HG03469 (cell line): ENCODE results near the gene CD1B.
"Not testable (repeated sequence)": the region's sequence is repeated elsewhere in the genome, so short reads cannot be mapped to it uniquely, and the experiment has no call there.

ENCODE experiments used
- ATAC-seq: cut with Tn5 transposase; IDR thresholded peaks from one replicate; pipeline ENCODE4 v1.9.1; 2021; ENCODE audit warnings: mild to moderate bottlenecking, moderate library complexity, moderate number of reproducible peaks; ENCODE audit not compliant: unreplicated experiment

Gene CD1B

DNA sequence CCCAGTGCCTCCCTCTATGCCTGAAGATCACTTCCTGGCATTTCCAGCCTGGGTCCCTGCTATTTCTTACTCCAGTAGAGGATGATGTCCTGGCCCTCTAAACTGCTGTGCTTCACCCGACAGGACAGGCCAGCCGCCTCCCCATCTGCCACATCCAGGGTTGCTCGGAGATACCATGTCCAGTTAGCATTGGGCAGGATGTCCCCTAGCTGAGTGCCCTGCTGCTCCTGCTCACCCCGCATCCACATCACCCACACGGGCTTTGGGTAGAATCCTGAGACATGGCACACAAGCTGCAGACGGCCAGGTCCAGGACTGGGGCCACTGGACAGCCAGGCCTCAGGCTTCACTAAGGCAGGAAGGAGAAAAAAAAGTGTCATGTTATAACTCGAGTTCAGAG lies 2.0 kb downstream of the CD1B start:
- ATAC-seq, result no peak

DNA sequence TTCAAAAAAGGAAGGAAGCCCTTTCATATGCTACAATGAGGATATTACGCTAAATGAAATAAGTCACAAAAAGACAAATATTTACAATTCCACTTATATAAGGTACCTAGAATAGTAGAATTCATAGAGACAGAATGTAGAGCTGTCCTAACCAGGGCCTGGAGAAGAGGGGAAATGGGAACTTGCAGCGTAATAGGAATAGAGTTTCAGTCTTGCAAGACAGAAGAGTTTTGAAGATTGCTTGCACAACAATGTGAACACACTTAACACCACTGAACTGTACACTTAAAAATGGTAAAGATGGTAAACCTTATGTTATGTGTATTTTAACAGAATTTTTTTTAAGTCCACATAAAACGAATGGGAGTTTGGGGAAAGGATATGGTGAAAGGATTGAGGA lies 2.9 kb downstream of the CD1B start:
- ATAC-seq, result no peak

DNA sequence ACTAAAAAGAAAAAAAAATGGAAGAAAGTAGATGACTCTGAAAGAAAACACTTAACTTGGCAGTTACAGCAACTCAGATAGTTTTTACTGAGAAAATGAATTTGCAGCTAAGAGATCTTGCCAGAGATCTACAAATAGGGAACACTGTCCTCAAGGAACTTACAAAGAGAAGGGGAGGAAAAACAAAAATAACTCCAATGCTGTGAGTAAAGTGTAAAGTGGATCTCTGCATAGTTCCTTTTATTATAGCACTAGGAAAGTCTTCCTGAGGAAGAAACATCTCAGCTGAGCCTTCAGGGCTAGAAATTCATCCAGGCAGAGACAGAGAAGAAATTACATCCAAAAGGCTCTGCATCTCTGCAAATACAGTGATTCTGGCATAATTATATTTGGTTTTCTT lies 3.9 kb downstream of the CD1B start:
- no peak for ATAC-seq

DNA sequence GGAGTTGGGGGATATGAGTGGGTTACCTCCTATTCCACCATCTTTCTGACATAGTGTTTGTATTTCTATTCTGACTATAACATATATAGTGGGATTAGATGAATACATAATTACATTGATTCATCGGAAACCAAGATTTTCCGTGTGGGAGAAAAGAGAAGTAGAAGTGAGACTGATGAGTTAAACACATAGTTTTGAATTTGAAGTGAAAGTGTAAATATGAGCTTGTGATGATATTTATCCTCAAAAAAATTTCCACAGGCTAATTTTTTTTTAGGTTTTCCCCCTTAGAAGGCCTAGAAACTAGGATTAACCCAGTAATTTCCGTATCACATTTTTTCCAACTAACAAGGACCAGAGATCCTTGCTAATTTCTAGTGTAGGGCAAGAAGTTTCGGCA lies 6.9 kb downstream of the CD1B start:
- ATAC-seq, result no peak

DNA sequence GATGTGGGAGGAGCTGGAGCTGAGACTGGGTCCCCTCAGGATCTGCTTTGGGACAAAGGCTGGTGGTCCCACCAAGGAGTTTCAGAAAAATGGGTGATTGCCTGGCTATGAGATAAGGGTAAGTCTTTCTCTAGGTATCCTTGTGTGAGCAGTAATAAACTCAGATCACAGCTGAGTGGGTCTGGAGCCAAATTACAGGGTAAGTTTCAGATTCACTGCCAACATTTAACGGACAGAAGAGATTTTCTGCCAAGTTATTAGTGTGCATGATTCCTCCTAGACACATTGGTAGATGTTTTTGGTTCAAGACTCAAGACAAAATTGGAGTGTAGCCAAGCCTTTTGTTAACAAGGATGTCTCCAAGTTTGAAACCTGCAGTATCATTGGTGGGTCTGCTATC lies 7.5 kb downstream of the CD1B start:
- ATAC-seq, result no peak

DNA sequence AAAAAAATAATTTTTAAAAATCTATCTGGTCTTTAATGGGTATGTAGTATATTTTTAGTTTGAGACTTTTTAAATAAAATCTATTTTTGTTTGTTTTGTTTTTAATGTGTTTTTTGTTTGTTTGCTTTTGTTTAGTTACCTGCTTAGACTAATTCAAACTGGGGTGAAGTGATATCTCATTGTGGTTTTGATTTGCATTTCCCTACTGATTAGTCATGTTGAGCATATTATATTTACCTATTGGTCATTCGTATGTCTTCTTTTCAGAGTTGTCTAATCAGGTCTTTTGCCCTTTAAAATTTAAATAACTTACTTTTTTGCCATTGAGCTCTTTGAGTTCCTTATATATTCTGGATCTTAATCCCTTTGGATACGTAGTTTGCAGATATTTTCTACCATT lies 20.3 kb downstream of the CD1B start:
- no peak for ATAC-seq

DNA sequence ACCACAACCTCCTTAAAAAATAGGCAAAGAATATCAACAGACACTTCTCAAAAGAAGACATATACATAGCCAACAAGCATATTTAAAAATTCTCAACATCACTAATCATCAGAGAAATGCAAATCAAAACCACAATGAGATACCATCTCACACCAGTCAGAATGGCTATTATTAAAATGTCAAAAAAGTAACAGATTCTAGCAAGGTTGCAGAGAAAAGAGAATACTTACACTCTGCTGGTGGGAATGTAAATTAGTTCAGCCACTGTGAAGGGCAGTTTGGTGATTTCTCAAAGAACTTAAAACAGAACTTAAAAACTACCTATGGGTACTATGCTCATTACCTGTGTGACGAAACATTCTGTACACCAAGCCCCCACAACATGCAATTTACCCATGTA lies 20.7 kb downstream of the CD1B start:
- ATAC-seq, result no peak

DNA sequence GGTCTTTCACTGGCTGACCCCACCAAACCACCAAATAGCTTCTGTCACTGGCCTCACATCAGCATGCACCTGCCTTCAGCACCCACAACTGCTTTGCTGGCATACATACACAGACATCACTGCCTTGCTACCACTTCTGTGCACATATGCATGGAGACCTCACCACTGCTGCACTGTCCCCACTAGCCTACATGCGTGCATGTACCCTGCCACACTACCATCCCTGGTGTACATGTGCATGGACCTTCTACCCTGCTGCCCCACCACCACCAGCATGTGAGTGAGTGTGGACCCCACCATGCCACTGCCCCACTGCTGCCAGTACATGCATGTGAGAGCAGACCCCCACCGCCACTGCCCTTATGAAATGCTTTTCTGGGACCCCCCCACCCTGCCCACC lies 35.5 kb downstream of the CD1B start:
- ATAC-seq, result no peak

DNA sequence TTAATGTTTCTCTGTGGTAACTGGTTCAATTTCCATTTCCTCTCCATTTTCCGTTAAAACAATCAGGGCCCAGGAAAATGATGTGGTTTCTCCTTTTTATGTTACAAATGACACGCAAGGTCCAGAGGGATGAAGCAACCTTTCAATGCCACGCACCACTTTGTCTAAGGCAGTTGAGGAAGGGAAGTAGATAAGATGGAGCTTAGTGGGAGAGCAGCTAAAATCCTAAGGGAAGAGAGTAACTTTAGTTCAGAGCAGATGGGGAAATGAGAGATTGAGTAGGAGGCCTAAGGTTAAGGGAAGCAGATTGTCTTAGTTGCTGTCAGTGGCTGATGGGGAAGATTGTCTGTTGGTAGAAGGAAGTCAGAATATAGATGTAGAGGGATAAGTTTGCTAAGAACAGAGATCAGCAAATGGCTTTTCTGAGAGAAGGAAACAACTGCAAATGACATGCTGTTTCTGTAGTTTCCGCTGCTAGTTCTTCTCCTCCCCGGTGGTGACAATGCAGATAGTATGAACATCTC lies 40.9 kb downstream of the CD1B start:
- ATAC-seq, result no peak

DNA sequence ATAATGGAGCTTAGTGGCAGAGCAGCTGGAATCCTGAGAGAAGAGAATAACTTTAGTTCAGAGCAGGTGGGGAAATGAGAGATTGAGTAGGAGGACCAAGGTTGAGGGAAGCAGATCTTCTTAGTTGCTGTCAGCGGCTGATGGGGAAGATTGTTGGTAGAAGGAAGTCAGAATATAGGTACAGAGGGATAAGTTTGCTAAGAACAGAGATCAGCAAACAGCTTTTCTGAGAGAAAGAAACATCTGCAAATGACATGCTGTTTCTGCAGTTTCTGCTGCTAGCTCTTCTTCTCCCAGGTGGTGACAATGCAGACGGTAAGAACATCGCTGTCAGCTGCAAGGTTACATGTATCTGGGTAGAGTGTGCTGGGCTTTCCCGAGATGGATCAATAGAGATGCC lies 41.5 kb downstream of the CD1B start, which contains the start of gene CD1C:
CD1C (plus strand) TSS at position 113 of the 400 bp plus-strand sequence; CDS start at position 255, 142 bp downstream.
- no peak for ATAC-seq

DNA sequence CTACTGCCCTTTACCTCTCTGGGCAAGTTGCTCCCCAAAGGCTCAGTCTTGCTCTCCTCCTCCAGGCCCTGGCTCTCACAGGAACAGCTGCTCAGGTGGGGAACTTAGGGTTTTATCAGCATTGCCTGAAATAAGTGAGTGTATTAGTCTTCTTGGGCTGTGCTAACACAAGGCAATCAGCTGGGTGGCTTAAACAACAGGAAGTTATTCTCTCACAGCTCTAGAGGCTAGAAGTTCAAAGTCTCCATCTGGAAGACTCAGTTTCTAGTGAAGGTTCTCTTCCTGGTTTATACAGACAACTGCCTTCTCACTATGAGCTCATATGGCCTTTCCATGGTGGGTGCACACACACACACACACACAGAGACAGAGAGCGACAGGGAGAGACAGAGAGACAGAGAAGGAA lies 44.4 kb downstream of the CD1B start:
- ATAC-seq, result no peak

DNA sequence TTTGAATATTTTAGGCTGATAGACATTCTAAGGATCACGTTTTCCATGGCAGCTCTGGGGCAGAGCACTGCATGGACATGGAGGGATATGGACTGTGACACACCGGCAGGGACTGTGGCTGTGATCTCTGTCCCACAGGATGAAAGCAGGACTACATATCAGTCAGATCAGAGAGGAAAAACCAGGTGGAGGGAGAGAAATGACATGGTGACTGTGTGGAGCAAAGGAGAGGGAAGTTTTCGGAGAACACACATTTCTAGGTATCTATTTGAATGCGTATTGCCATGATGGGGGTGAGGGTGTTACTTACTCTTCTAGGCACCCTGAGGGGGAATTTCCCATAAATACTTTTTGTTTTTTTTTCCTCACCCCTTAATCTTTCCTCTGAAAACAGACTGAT lies 44.8 kb downstream of the CD1B start:
- no peak for ATAC-seq

DNA sequence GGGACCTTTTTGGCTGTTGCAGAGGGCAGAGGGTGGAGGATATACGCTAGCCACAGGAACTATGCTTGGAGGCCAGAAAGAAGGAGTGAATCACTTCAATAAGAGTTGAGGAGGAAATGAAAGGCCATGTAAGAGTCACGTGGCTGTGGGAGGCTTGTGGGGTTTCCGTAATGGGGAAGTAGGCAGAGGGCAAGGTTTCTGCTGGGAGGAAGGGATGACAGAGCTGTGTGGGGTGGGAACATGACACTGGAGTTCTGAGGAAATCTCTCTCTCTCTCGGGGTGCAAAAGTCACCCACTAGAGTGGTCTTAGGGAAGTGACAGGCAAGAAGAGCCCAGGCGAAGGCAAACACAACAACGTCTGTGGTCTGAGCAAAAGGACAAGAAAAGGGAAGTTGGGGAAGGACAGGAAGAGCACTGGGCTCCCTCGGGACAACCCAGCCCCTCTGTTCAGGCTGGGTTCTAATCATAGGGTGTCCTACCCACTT lies 45.5 kb downstream of the CD1B start:
- peak; percentile 50 for ATAC-seq

DNA sequence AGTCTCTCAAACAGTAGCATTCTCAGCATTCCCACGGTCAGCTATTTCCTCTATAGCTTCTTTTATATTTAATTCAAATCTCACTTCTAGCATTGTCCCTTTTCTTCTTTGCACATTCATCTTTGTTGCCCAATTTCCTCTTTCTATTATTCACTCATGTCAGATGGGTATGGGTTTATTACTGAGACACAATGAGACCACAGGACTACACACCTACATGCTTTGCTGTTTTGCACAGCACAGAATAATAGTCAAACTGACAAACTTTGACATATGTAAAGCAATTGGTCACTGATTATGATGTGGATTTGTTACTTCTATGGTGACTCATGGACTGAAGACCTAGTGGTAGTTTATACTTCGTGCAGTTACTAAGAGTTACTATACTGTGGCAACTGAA lies 47.4 kb downstream of the CD1B start:
- ATAC-seq, result peak; percentile 56

DNA sequence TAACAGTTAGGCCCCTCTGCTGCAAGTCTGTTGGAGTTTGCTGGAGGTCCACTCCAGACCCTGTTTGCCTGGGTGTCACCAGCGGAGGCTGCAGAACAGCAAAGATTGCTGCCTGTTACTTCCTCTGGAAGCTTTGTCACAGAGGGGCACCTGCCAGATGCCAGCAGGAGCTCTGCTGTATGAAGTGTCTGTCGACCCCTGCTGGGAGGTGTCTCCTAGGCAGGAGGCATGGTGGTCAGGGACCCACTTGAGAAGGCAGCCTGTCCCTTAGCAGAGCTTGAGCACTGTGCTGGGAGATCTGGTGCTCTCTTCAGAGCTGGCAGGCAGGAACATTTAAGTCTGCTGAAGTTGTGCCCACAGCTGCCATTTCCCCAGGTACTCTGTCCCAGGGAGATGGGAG lies 48.9 kb downstream of the CD1B start:
- ATAC-seq, result not testable (repeated sequence)
